Body of pancreas (tissue), 4 donors: Measurements from ENCODE around the gene KPNA6. TPM values are rescaled to one million over a fixed set of nuclear protein-coding genes. Genes with fewer than 3 reads are reported as not detected.

ENCODE experiments used
- ATAC-seq: fragments of 150-250 bp; one replicate; pipeline ENCODE4 v1.9.1; 2016
- DNase-seq, 4 donors: peaks; one replicate each; pipeline ENCODE4 v3.0.0-alpha.2; 2019
- H3K27ac ChIP-seq, 4 donors: fragments of 200-600 bp; sonication (generic); 1 replicate in 3 of 4; 2 replicates in 1 of 4; pipeline versions ENCODE4 v1.5.1 to v1.6.1; 2016 to 2019; ENCODE audit warnings: mild to moderate bottlenecking in 1 of 4, mixed read lengths in 1 of 4, moderate library complexity in 1 of 4
- H3K27me3 ChIP-seq, 2 donors: fragments of 200-600 bp; sonication (generic); one replicate each; pipeline ENCODE4 v1.6.0; 2016; ENCODE audit warnings: mild to moderate bottlenecking in 1 of 2
- H3K36me3 ChIP-seq, 2 donors: fragments of 200-600 bp; sonication (generic); replicated peaks in 1 of 2; 2 replicates each; pipeline ENCODE4 v1.5.1; 2016; ENCODE audit warnings: low read depth in 2 of 2; ENCODE audit not compliant: insufficient read depth in 1 of 2
- H3K4me1 ChIP-seq: fragments of 200-600 bp; sonication (generic); one replicate; pipeline ENCODE4 v1.6.0; 2016
- H3K4me3 ChIP-seq, 2 donors: fragments of 200-600 bp; sonication (generic); 1 replicate in 1 of 2; 2 replicates in 1 of 2; pipeline ENCODE4 v1.5.1; 2016 to 2019
- H3K9me3 ChIP-seq, 3 donors: fragments of 200-600 bp; sonication (generic); 1 replicate in 2 of 3; 2 replicates in 1 of 3; pipeline ENCODE4 v1.5.1; 2016
- POLR2A ChIP-seq, 3 donors: fragments of 450-650 bp; IDR thresholded peaks; one replicate each; pipeline ENCODE4 v1.6.1; 2016; ENCODE audit warnings: antibody characterized with exemption in 3 of 3, mild to moderate bottlenecking in 2 of 3
- WGBS, 2 donors: methylation state at CpG; one replicate each; pipeline ENCODE4 v1.1.5; 2017; 5-methylcytosine and 5-hydroxymethylcytosine counted together
- intact Hi-C: fragments of 100-400 bp; cut with DNase I; formaldehyde crosslinking; loops from one replicate; pipeline ENCODE4 v1.15.1; 2023
- total RNA-seq, 2 donors: library from RNA; depleted of rRNA; stranded (reverse); fragments of >200 nt; gene quantifications; one replicate each; pipeline ENCODE4 v1.1.0, GENCODE V29; 2016
- TF ChIP-seq, protein P1 (sequence below), 7 experiments: fragments of 450-650 bp in 4 of 7; fragments of 200-600 bp in 3 of 7; sonication (generic) in 3 of 7; IDR thresholded peaks; one replicate each; pipeline ENCODE4 v1.5.1; 2016 to 2019; ENCODE audit warnings: antibody characterized with exemption in 7 of 7

The KPNA6 gene
- total RNA-seq, 2 donors from 2014 or later: 15.8 to 20.5 TPM

DNA sequence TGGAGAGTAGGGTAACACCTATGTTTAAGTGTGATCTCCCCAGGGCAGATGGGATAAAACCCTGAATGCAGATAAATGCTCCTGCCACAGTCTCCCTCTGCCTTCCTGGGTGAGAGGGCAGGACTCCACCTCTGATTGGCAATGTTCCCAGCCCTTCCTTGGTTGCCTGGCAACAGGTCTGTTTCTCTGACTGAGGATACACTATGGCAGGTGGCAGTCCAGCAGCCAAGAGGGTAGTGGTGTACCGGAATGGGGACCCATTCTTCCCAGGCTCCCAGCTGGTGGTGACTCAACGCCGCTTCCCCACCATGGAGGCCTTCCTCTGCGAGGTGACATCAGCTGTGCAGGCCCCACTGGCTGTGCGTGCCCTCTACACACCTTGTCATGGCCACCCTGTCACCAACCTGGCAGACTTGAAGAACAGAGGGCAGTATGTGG is 101.1 kb downstream of the KPNA6 start, which contains the start of gene DCDC2B:
DCDC2B (plus strand) TSS at position 199 of the 438 bp plus-strand sequence; CDS start at position 204, 5 bp downstream.
- Histone ChIP-seq H3K36me3 (no peaks in the 10 kb centered on the region), H3K9me3 (no peaks in the 10 kb centered on the region), H3K27me3 (no peaks in the 10 kb centered on the region), H3K4me3 (no peak within 1 kb of the TSS), H3K4me1 (peaks cover 22% of the 10 kb centered on the region), H3K27ac (peak within 1 kb of the TSS in 2 of 4 donors; percentile 31 to 47)
- ATAC-seq (peak; percentile 59), DNase-seq (peak; percentile 85 to 90 (median 89))
- intact Hi-C loops: no loop called here
- WGBS, 2 donors: 60 to 64% methylated on average over 1 to 5 of the region's 5 CpGs
- TF ChIP-seq POLR2A (IDR thresholded peaks at IDR 0.05): no peak
- TF ChIP-seq, protein P1, sequence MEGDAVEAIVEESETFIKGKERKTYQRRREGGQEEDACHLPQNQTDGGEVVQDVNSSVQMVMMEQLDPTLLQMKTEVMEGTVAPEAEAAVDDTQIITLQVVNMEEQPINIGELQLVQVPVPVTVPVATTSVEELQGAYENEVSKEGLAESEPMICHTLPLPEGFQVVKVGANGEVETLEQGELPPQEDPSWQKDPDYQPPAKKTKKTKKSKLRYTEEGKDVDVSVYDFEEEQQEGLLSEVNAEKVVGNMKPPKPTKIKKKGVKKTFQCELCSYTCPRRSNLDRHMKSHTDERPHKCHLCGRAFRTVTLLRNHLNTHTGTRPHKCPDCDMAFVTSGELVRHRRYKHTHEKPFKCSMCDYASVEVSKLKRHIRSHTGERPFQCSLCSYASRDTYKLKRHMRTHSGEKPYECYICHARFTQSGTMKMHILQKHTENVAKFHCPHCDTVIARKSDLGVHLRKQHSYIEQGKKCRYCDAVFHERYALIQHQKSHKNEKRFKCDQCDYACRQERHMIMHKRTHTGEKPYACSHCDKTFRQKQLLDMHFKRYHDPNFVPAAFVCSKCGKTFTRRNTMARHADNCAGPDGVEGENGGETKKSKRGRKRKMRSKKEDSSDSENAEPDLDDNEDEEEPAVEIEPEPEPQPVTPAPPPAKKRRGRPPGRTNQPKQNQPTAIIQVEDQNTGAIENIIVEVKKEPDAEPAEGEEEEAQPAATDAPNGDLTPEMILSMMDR (IDR thresholded peaks at IDR 0.05): no peak

DNA sequence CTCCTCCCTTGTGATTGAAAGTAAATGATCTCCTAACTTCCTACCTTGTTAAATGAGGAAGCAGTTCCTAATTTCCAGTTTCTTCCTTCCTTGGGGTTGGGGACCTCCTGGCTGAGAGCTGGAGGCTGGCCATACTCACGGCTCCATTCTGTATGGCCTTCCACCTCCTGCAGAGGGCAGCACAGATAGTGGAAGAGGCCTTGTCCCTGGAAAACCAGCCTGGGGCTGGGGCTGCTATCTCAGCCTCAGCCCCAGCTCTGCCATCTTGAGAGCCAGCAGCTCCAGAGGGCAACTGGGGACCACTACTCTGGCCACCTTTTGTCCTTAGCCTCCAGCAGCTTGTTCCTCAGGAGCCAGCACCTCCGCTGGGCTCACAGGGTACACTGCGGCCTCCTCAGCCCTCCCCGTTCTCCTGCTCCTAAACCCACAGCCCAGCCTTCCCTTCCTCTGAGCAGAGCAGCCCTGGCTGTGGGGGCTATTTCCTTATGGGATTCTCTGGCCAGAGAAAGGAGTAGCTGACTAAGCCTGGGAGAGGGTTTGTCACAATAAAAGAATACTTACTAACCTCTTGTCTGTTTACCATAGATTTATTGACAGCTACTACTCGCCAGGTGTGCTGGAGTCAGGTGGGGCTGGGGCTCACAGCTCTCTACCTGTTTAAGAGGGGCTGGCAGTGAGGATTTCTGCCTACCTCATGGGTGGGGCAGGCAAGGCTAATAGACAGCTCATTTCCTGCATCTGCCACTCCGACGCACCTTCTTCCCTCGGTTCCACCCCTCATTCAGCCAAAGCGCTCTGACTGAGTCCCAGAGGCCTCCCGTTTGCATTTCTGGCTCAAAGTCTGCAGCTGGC is 108.0 kb downstream of the KPNA6 start:
- 79 to 80% methylated on average over 10 of the region's 10 CpGs for WGBS, 2 donors
- intact Hi-C loops: no loop called here
- peaks cover 7% of the 10 kb centered on the region for H3K4me1 ChIP-seq
- H3K36me3 ChIP-seq: no peaks in the 10 kb centered on the region
- H3K27ac ChIP-seq: no peak overlapping the region
- no peaks in the 10 kb centered on the region for H3K9me3 ChIP-seq
- H3K4me3 ChIP-seq: no peak overlapping the region
- ATAC-seq (peak; percentile 81), DNase-seq (peak; percentile 64 to 76 (median 71))
- no peak for TF ChIP-seq POLR2A (IDR thresholded peaks at IDR 0.05)
- TF ChIP-seq, protein P1 (IDR thresholded peaks at IDR 0.05): peak; percentile 63 to 78 (median 70)
- H3K27me3 ChIP-seq: no peaks in the 10 kb centered on the region

DNA sequence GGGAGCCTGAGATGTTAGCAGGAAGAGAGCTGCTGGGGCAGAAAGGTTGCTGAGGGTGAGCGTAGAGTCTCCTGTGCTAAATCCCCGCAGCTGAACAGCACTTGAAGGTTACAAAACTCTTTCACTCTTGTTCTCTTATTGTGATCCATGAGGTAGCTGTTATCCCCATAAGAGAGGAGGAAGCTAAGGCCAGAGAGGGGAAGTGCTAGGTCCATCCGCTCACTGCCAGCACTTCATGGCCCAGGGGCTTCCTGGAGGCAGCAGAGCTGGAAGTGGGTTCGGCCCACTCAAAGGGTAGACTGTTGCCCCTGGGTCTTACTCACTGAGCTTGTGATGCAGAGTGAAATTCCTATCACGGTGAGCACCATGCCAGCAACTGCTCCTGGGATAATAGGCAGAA is 108.7 kb downstream of the KPNA6 start:
- TF ChIP-seq, protein P1 (IDR thresholded peaks at IDR 0.05): no peak
- TF ChIP-seq POLR2A (IDR thresholded peaks at IDR 0.05): no peak
- 81 to 96% methylated on average over 4 to 5 of the region's 5 CpGs for WGBS, 2 donors
- H3K9me3 ChIP-seq: no peaks in the 10 kb centered on the region
- H3K4me3 ChIP-seq: no peak overlapping the region
- H3K4me1 ChIP-seq: peaks cover 14% of the 10 kb centered on the region
- H3K27me3 ChIP-seq: no peaks in the 10 kb centered on the region
- no peak for ATAC-seq
- no peak overlapping the region for H3K27ac ChIP-seq
- DNase-seq: no peak
- H3K36me3 ChIP-seq: no peaks in the 10 kb centered on the region
- intact Hi-C loops: no loop called here

DNA sequence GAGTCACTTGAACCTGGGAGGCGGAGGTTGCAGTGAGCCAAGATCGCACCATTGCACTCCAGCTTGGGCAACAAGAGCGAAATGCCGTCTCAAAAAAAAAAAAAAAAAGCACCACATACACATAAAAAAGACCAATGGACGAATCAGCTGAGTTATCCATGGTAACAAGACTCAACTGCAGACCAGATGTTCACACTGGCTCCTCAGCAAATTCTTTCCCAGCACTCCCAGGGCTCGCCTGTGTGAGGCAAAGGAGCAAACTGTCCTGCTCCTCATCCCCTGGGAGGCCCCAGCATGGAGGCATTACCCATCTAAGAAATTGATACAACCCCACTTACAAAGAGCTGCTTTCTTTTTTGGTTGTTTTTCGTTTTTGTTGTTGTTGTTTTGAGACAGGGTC is 111.2 kb downstream of the KPNA6 start:
- ATAC-seq (no peak), DNase-seq (no peak)
- H3K4me1 ChIP-seq: peaks cover 28% of the 10 kb centered on the region
- 75 to 77% methylated on average over 7 of the region's 7 CpGs for WGBS, 2 donors
- TF ChIP-seq, protein P1 (IDR thresholded peaks at IDR 0.05): no peak
- no peak for TF ChIP-seq POLR2A (IDR thresholded peaks at IDR 0.05)
- no peak overlapping the region for H3K4me3 ChIP-seq
- H3K27me3 ChIP-seq: no peaks in the 10 kb centered on the region
- no peaks in the 10 kb centered on the region for H3K36me3 ChIP-seq
- H3K27ac ChIP-seq: no peak overlapping the region
- H3K9me3 ChIP-seq: no peaks in the 10 kb centered on the region
- intact Hi-C loops: no loop called here
